Measurements from ENCODE around the gene ATP5F1E. TPM values are rescaled to one million over a fixed set of nuclear protein-coding genes. Genes with fewer than 3 reads are reported as not detected.
A peak's percentile ranks its signal among the peaks of the same experiment; 100 is the strongest.

Gene ATP5F1E
- total RNA-seq, 2 donors from 2014 or later: 16.2 to 16.6 TPM

DNA sequence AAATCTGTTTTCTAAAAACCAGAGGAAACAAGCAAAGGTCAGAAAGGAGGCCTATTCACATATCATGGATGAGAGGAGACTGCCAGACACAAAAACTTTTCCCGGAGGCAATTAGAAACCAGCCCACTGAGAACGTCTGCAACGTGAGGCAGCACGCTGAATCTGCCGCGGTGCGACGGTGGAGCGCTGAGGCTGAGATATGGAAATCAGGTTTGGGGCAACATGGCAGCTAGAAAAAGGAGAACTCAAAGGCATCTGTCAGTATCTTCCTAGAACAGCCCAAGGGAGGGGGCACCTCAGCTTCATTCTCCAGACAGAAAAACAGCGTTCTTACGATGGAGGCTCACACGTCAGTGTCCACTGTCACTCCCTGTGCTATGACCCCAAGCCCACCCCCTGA lies 5.3 kb upstream of the ATP5F1E start:
- Histone ChIP-seq H3K27me3 (no peaks in the 10 kb centered on the region), H3K4me1 (peaks cover 28% of the 10 kb centered on the region), H3K36me3 (replicated peaks in 1 of 2; ENCODE audit: insufficient read depth in 1 of 2, low read depth in 2 of 2) (peaks cover 0 to 15% of the 10 kb centered on the region in 2 donors), H3K9me3 (no peaks in the 10 kb centered on the region), H3K27ac (no peak overlapping the region), H3K4me3 (no peak overlapping the region)
- ATAC-seq: no peak
- 90 to 93% methylated on average over 12 of the region's 12 CpGs for WGBS, 2 donors
- intact Hi-C loops (cut with DNase I): no loop called here
- no peak for TF ChIP-seq POLR2A (IDR thresholded peaks at IDR 0.05)
- TF ChIP-seq, protein P1, sequence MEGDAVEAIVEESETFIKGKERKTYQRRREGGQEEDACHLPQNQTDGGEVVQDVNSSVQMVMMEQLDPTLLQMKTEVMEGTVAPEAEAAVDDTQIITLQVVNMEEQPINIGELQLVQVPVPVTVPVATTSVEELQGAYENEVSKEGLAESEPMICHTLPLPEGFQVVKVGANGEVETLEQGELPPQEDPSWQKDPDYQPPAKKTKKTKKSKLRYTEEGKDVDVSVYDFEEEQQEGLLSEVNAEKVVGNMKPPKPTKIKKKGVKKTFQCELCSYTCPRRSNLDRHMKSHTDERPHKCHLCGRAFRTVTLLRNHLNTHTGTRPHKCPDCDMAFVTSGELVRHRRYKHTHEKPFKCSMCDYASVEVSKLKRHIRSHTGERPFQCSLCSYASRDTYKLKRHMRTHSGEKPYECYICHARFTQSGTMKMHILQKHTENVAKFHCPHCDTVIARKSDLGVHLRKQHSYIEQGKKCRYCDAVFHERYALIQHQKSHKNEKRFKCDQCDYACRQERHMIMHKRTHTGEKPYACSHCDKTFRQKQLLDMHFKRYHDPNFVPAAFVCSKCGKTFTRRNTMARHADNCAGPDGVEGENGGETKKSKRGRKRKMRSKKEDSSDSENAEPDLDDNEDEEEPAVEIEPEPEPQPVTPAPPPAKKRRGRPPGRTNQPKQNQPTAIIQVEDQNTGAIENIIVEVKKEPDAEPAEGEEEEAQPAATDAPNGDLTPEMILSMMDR (IDR thresholded peaks at IDR 0.05): no peak
- DNase-seq: no peak

DNA sequence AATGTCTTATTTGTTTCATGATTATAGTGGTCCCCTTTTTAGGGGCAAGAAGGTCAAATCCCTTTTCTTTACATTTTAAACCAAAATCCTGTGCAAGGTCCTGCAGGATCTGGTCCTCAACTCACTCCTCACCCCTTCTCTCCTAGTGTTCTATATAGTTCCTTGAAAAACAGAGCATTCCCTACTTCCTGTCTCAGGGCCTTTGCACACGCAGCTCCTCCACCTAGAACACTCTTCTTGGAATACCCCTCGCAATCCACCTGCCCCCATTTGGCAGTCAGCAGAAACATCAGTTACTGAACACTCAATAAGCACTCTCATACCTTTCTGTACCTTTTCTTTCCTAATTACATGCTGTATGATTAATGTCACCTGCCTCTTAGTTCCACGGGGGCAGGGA lies 3.2 kb upstream of the ATP5F1E start:
- no peak for ATAC-seq

DNA sequence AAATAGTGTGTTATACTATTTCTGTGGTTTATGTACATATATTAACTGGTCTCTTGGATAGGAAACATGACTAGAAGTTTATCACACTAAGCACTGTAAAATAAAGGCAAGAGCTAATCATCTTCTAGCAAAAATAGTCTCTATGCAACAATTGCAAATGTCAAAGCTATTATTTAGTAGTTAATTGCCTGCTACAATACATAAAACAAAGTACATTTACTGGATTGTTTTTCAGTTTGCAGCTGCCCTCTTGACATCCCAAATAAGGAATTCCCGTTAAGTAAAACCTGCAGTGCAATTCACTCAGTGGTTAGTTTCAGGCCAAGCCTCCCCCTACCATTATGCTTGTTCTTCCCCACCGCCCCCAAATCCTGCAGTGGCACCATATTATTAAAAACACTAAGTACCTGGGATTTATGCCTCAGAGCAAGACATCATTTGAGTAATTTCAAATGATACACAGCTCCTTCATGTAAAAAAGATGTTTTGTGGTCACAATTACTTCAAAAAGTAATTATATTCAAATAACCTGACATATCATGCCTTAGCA lies 1.6 kb upstream of the ATP5F1E start:
- H3K27ac ChIP-seq: no peak overlapping the region
- peaks cover 0 to 22% of the 10 kb centered on the region in 2 donors for H3K36me3 ChIP-seq (replicated peaks in 1 of 2; ENCODE audit: insufficient read depth in 1 of 2, low read depth in 2 of 2)
- intact Hi-C loops (cut with DNase I): no loop called here
- TF ChIP-seq, protein P1 (IDR thresholded peaks at IDR 0.05): no peak
- TF ChIP-seq POLR2A (IDR thresholded peaks at IDR 0.05): no peak
- H3K4me1 ChIP-seq: peaks cover 30% of the 10 kb centered on the region
- no peak for DNase-seq
- ATAC-seq: no peak
- H3K9me3 ChIP-seq: no peaks in the 10 kb centered on the region
- no peaks in the 10 kb centered on the region for H3K27me3 ChIP-seq
- no peak overlapping the region for H3K4me3 ChIP-seq
- WGBS, 2 donors: 85 to 91% methylated on average over 2 of the region's 2 CpGs

More for the DNA sequence above, 3.2 kb upstream of the ATP5F1E start:
- H3K27me3 ChIP-seq: no peaks in the 10 kb centered on the region
- DNase-seq: no peak
- TF ChIP-seq, protein P1 (IDR thresholded peaks at IDR 0.05): no peak
- no peak for TF ChIP-seq POLR2A (IDR thresholded peaks at IDR 0.05)
- H3K4me3 ChIP-seq: no peak overlapping the region
- WGBS, 2 donors: 85 to 93% methylated on average over 3 of the region's 3 CpGs
- intact Hi-C loops (cut with DNase I): no loop called here
- peaks cover 21% of the 10 kb centered on the region for H3K4me1 ChIP-seq
- no peak overlapping the region for H3K27ac ChIP-seq
- no peaks in the 10 kb centered on the region for H3K9me3 ChIP-seq
- H3K36me3 ChIP-seq (replicated peaks in 1 of 2; ENCODE audit: insufficient read depth in 1 of 2, low read depth in 2 of 2): peaks cover 0 to 15% of the 10 kb centered on the region in 2 donors

DNA sequence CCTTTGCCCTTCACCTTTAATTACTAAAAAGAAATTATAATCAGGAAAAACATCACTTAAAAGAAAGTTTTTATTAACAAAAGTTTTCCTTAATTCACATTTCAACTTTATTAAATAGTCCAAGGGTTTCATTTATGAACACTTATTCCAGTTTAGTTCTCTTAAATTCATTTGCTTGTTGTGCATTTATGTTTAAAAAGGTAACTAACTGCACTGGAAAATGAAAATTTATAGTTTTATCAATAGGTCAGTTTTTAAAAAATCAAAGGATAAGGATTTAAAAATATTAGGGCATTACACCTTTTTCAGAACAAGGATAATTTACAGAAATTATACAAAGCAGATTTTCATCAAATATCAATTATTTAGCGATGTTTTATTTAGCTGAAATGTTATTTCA lies 958 bp upstream of the ATP5F1E start:
- no peaks in the 10 kb centered on the region for H3K27me3 ChIP-seq
- peaks cover 34% of the 10 kb centered on the region for H3K4me1 ChIP-seq
- no peak for TF ChIP-seq POLR2A (IDR thresholded peaks at IDR 0.05)
- TF ChIP-seq, protein P1 (IDR thresholded peaks at IDR 0.05): no peak
- H3K9me3 ChIP-seq: no peaks in the 10 kb centered on the region
- H3K27ac ChIP-seq: peak overlapping the region in 2 of 4 donors; percentile 88 to 90
- intact Hi-C loops (cut with DNase I): no loop called here
- DNase-seq (no peak), ATAC-seq (no peak)
- WGBS, 2 donors: 96 to 100% methylated on average over 1 of the region's 1 CpG
- H3K4me3 ChIP-seq: no peak overlapping the region
- peaks cover 0 to 22% of the 10 kb centered on the region in 2 donors for H3K36me3 ChIP-seq (replicated peaks in 1 of 2; ENCODE audit: insufficient read depth in 1 of 2, low read depth in 2 of 2)

DNA sequence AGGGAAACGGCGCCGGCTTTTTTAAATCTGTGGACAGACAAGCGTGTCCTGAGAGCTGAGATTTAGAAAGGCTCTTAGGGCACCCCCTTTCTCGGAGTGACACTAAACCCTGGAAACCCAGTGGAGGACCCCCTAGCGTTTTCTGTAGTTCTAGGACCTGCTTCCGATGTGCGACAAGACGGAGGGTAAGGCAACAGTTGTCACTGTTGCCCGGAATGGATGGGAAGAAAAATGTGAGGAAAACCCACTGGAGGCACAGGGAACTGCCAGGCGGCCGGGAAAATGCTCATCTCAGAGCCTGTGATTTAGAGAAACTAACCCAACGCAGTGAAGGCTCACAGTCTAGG lies 551 bp upstream of the ATP5F1E start:
- Histone ChIP-seq H3K27ac (peak overlapping the region; percentile 45 to 90 (median 73)), H3K9me3 (no peaks in the 10 kb centered on the region), H3K36me3 (replicated peaks in 1 of 2; ENCODE audit: insufficient read depth in 1 of 2, low read depth in 2 of 2) (peaks cover 0 to 18% of the 10 kb centered on the region in 2 donors), H3K4me1 (peaks cover 34% of the 10 kb centered on the region), H3K27me3 (no peaks in the 10 kb centered on the region), H3K4me3 (peak overlapping the region in 1 of 2 donors; percentile 47)
- TF ChIP-seq POLR2A (IDR thresholded peaks at IDR 0.05): no peak
- TF ChIP-seq, protein P1 (IDR thresholded peaks at IDR 0.05): peak in 3 of 7 experiments; percentile 19 to 39 (median 33)
- peak in 1 of 4 donors; percentile 20 for DNase-seq
- 0 to 1% methylated on average over 7 to 13 of the region's 13 CpGs for WGBS, 2 donors
- intact Hi-C loops (cut with DNase I): no loop called here
- peak; percentile 16 for ATAC-seq
